ENCODE results near the gene SUSD1.

The SUSD1 gene

GRCh38 chr9:112174965-112175795 is at the start of gene SUSD1:
SUSD1 (minus strand) TSS chr9:112175297; CDS start chr9:112175235, 62 bp downstream.
- no peak for TF ChIP-seq CTCF (IDR thresholded peaks at IDR 0.05; ENCODE audit: borderline replicate concordance, insufficient read depth, low read depth, low read length)
- H3K4me3 ChIP-seq (ENCODE audit: low read depth, low read length) = peak within 1 kb of the TSS; percentile 57

GRCh38 chr9:112224401-112225289 is 49.5 kb upstream of the SUSD1 start:
- no peak overlapping the region for H3K4me3 ChIP-seq (ENCODE audit: low read depth, low read length)
- TF ChIP-seq CTCF (IDR thresholded peaks at IDR 0.05; ENCODE audit: borderline replicate concordance, insufficient read depth, low read depth, low read length) = no peak

GRCh38 chr9:112218908-112219307 is 43.8 kb upstream of the SUSD1 start:
- no peak for TF ChIP-seq CTCF (IDR thresholded peaks at IDR 0.05; ENCODE audit: borderline replicate concordance, insufficient read depth, low read depth, low read length)
- no peak overlapping the region for H3K4me3 ChIP-seq (ENCODE audit: low read depth, low read length)

- no peak for TF ChIP-seq CTCF (IDR thresholded peaks at IDR 0.05; ENCODE audit: borderline replicate concordance, insufficient read depth, low read depth, low read length)
Observed at GRCh38 chr9:112212926-112213325, 37.8 kb upstream of the SUSD1 start.

GRCh38 chr9:112207451-112207850 is 32.4 kb upstream of the SUSD1 start:
- TF ChIP-seq CTCF (IDR thresholded peaks at IDR 0.05; ENCODE audit: borderline replicate concordance, insufficient read depth, low read depth, low read length) = no peak
- no peak overlapping the region for H3K4me3 ChIP-seq (ENCODE audit: low read depth, low read length)

More at GRCh38 chr9:112212926-112213325, 37.8 kb upstream of the SUSD1 start:
- no peak overlapping the region for H3K4me3 ChIP-seq (ENCODE audit: low read depth, low read length)

- no peak overlapping the region for H3K4me3 ChIP-seq (ENCODE audit: low read depth, low read length)
- TF ChIP-seq CTCF (IDR thresholded peaks at IDR 0.05; ENCODE audit: borderline replicate concordance, insufficient read depth, low read depth, low read length) = no peak
Observed at GRCh38 chr9:112203536-112203935, 28.4 kb upstream of the SUSD1 start.
